Measurements from ENCODE around the gene FILIP1L.

DNA sequence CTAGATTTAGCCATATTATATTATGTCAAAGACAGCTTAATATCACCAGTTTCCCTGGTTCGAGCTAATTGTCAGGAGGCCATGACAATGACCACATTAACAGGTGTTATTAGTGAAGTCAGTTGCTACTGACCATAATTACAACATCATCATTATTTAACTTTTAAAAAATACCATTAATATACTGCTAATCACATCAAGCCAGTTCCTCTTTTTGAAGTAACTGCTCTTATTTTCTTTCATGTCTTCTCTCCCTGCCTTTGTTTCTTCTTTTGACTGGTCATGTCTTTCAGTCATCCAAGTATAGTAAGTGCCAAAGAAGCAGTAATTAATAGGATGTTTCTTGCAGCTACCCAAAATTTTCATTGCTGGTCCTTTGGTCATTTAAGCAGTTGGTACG lies 235.0 kb downstream of the FILIP1L start:
- TF ChIP-seq GATA2 (IDR thresholded peaks at IDR 0.05; ENCODE audit: low read depth, low read length) (no peak), GATA3 (IDR thresholded peaks at IDR 0.05; ENCODE audit: low read depth, low read length) (no peak)

Measured in SH-SY5Y (cell line).